ENCODE results near the gene KIF6. TPM values are rescaled to one million over a fixed set of nuclear protein-coding genes. Genes with fewer than 3 reads are reported as not detected.

KIF6 gene
- total and polyA plus RNA-seq, 2 of the 8 experiments (the other 6 are each of a cell fraction or from before 2014, with no cell fraction given), result 0.53 to 0.65 TPM

DNA sequence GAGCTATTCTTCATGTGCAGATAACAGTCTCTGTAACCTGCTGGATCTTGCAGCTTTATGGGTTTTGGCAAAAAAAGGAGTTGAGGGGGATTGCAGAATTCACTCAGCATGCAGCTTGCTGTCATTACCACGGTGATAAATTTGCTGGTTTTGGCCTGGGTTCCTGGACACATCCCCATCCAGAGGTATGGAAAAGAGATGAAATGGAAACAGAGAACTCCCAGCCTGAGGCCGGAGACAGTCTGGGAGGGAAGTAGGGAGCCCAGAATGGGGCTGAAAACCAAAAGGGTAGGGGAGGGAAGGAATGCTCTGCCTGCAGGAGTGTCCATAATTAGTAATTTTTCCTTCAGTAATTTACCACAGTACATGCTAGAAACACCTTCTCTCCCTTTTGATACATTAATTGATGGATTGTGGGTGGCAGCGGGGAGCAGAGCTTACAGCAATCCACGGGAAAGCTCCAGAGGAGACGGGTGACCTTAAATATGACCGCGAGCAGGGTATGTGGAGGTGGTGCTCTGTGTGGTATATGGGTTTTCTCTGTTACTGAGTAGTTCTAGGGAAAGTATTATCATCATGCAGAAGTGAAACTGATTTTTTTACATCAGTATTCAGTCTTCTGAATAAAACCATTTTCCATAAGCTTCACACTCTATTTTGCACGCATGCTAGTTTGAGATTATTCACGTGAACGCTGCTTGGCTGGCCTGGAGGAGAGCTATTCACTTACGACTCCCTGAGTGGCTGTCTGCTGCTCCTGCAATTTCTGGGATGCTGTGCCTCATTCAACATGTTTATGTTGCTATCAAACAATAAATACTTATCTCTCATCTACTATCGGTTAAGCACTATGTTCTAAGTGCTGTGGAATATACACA lies 336.4 kb downstream of the KIF6 start:
- H4K8ac ChIP-seq (ENCODE audit: extremely low read depth, insufficient read depth, low read length), result no peak overlapping the region
- no peak overlapping the region for H4K5ac ChIP-seq (ENCODE audit: insufficient read length, low read depth, low read length)
- no peak overlapping the region for H3K27ac ChIP-seq (ENCODE audit: low read depth, low read length)
- H2BK5ac ChIP-seq (ENCODE audit: low read depth, low read length), result no peak overlapping the region
- no peaks in the 10 kb centered on the region for H3K23me2 ChIP-seq (ENCODE audit: low read depth, low read length)
- no peaks in the 10 kb centered on the region for H3K79me1 ChIP-seq (ENCODE audit: low read depth, low read length)
- no peak overlapping the region for H3K4me3 ChIP-seq (ENCODE audit: extremely low read depth in 1 of 4, insufficient read depth in 2 of 4, low read depth in 3 of 4, low read length in 4 of 4)
- H3K36me3 ChIP-seq (ENCODE audit: control insufficient read depth in 2 of 4, insufficient read depth in 4 of 4, low read length in 3 of 4), result no peaks in the 10 kb centered on the region
- H3K14ac ChIP-seq (ENCODE audit: insufficient read length), result no peak overlapping the region
- H2BK15ac ChIP-seq (ENCODE audit: low read length), result no peak overlapping the region
- no peak overlapping the region for H3K56ac ChIP-seq (replicated peaks; ENCODE audit: insufficient read length, low read depth, low read length)
- no peak overlapping the region for H2BK120ac ChIP-seq (replicated peaks; ENCODE audit: low read depth, low read length)
- 93% methylated on average over 12 of the region's 12 CpGs; no CpG with 5 or more reads in 1 of the 2 experiments for WGBS, 2 experiments (ENCODE audit: extremely low coverage in 1 of 2, insufficient coverage in 1 of 2, insufficient read length in 1 of 2, insufficient replicate concordance in 2 of 2, low coverage in 1 of 2, low lambda C conversion rate in 2 of 2, missing lambda C conversion rate in 1 of 2)
- no peak overlapping the region for H3K4ac ChIP-seq (replicated peaks; ENCODE audit: insufficient read length, low read depth, low read length)
- H2AFZ ChIP-seq (ENCODE audit: low read length), result no peak overlapping the region
- CTCF ChIA-PET (ENCODE audit: partially characterized antibody), result interaction anchor here (0.6 to 4.6 kb wide), 29 partner anchors 11 to 511 kb away, joined by 3 to 30 read pairs (median 3); partner anchors contain the start of gene DAAM2
- POLR2A ChIA-PET (ENCODE audit: partially characterized antibody), result interaction anchor here (0.6 kb wide), 1 partner anchor 30 kb away, joined by 3 read pairs; no protein-coding TSS in a partner anchor
- DNase-seq (ENCODE audit: low read depth in 1 of 2, low spot score in 2 of 2), result no peak
- H3K23ac ChIP-seq (ENCODE audit: insufficient read length), result no peak overlapping the region
- no peaks in the 10 kb centered on the region for H3K4me1 ChIP-seq (replicated peaks in 1 of 4; ENCODE audit: control insufficient read depth in 3 of 4, insufficient read depth in 4 of 4, low read length in 3 of 4)
- no peaks in the 10 kb centered on the region for H3K79me2 ChIP-seq (ENCODE audit: control insufficient read depth in 1 of 2, insufficient read depth in 2 of 2, low read length in 2 of 2)
- no peak overlapping the region for H2BK12ac ChIP-seq (ENCODE audit: low read depth, low read length)
- no peak overlapping the region for H2BK20ac ChIP-seq (ENCODE audit: low read length)
- H2AK5ac ChIP-seq (ENCODE audit: low read depth, low read length), result no peak overlapping the region
- H3K27me3 ChIP-seq (replicated peaks in 1 of 4; ENCODE audit: control insufficient read depth in 3 of 4, extremely low read depth in 1 of 4, insufficient read depth in 3 of 4, low read length in 3 of 4), result no peaks in the 10 kb centered on the region
- no peak overlapping the region for H3K4me2 ChIP-seq (ENCODE audit: insufficient read depth in 1 of 2, low read depth in 2 of 2, low read length in 2 of 2)
- no peaks in the 10 kb centered on the region for H4K20me1 ChIP-seq (replicated peaks in 1 of 2; ENCODE audit: control insufficient read depth in 1 of 2, insufficient read depth in 2 of 2, low read length in 2 of 2)
- no peaks in the 10 kb centered on the region; a peak in 1 of 4 replicates for H3K9me3 ChIP-seq (ENCODE audit: insufficient read depth in 2 of 2, low read depth in 1 of 2, low read length in 1 of 2)
- FAIRE-seq, result no peak
- no peak overlapping the region for H4K91ac ChIP-seq (replicated peaks; ENCODE audit: insufficient read length, low read length)
- no peak overlapping the region for H3K18ac ChIP-seq (ENCODE audit: extremely low read depth, low read length)
- H3K9ac ChIP-seq (replicated peaks in 1 of 4; ENCODE audit: extremely low read depth in 1 of 4, low read depth in 3 of 4, low read length in 3 of 4), result no peak overlapping the region
- TF ChIP-seq SIRT6 (IDR thresholded peaks at IDR 0.05; ENCODE audit: low read length), result no peak
- TF ChIP-seq, protein P1, sequence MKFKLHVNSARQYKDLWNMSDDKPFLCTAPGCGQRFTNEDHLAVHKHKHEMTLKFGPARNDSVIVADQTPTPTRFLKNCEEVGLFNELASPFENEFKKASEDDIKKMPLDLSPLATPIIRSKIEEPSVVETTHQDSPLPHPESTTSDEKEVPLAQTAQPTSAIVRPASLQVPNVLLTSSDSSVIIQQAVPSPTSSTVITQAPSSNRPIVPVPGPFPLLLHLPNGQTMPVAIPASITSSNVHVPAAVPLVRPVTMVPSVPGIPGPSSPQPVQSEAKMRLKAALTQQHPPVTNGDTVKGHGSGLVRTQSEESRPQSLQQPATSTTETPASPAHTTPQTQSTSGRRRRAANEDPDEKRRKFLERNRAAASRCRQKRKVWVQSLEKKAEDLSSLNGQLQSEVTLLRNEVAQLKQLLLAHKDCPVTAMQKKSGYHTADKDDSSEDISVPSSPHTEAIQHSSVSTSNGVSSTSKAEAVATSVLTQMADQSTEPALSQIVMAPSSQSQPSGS (IDR thresholded peaks at IDR 0.05; ENCODE audit: low read length), result no peak
- TF ChIP-seq, protein P2, sequence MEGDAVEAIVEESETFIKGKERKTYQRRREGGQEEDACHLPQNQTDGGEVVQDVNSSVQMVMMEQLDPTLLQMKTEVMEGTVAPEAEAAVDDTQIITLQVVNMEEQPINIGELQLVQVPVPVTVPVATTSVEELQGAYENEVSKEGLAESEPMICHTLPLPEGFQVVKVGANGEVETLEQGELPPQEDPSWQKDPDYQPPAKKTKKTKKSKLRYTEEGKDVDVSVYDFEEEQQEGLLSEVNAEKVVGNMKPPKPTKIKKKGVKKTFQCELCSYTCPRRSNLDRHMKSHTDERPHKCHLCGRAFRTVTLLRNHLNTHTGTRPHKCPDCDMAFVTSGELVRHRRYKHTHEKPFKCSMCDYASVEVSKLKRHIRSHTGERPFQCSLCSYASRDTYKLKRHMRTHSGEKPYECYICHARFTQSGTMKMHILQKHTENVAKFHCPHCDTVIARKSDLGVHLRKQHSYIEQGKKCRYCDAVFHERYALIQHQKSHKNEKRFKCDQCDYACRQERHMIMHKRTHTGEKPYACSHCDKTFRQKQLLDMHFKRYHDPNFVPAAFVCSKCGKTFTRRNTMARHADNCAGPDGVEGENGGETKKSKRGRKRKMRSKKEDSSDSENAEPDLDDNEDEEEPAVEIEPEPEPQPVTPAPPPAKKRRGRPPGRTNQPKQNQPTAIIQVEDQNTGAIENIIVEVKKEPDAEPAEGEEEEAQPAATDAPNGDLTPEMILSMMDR (IDR thresholded peaks at IDR 0.05; ENCODE audit: control extremely low read depth in 1 of 3, insufficient read depth in 1 of 3, low read depth in 1 of 3, low read length in 3 of 3), result no peak
- no peak for TF ChIP-seq SUZ12 (IDR thresholded peaks at IDR 0.05; ENCODE audit: low read length)
- no peak for TF ChIP-seq FOSL1 (IDR thresholded peaks at IDR 0.05; ENCODE audit: insufficient read depth, low read depth, low read length)
- no peak for TF ChIP-seq SP1 (IDR thresholded peaks at IDR 0.05; ENCODE audit: low read depth, low read length)
- TF ChIP-seq POU5F1 (IDR thresholded peaks at IDR 0.05; ENCODE audit: low read depth, low read length), result no peak
- TF ChIP-seq TEAD4 (IDR thresholded peaks at IDR 0.05; ENCODE audit: low read depth, low read length), result no peak

All from H1 (cell line).